HL-60 (cell line): ENCODE results near the gene TMCO4.

Source experiments
- DNase-seq, 2 experiments: peaks; one replicate each; pipeline ENCODE4 v3.0.0-alpha.2; 2010 to 2020; ENCODE audit warnings: low read depth in 1 of 2, low spot score in 1 of 2
- H3K27ac ChIP-seq: fragments of 250-450 bp; sonication (Bioruptor Pico); replicated peaks from 2 replicates; pipeline ENCODE4 v1.5.1; 2020; ENCODE audit warnings: mild to moderate bottlenecking, moderate library complexity
- H3K27me3 ChIP-seq: fragments of 250-450 bp; sonication (Bioruptor Pico); 2 replicates; pipeline ENCODE4 v1.5.1; 2021; ENCODE audit warnings: mild to moderate bottlenecking, moderate library complexity; ENCODE audit not compliant: insufficient read depth, poor library complexity, severe bottlenecking
- H3K4me3 ChIP-seq: replicated peaks from 2 replicates; pipeline ENCODE4 v1.5.1; 2011; ENCODE audit warnings: mild to moderate bottlenecking, control low read depth, low read length; ENCODE audit not compliant: insufficient read depth
- CTCF ChIP-seq: IDR thresholded peaks from one replicate; pipeline ENCODE4 v1.5.1; 2011; ENCODE audit warnings: low read length, control low read depth, inconsistent platforms; ENCODE audit not compliant: insufficient read depth
- GABPA ChIP-seq: IDR thresholded peaks from 2 replicates; pipeline ENCODE4 v1.6.1; 2012; ENCODE audit warnings: low read depth
- POLR2AphosphoS5 ChIP-seq: IDR thresholded peaks from 2 replicates; pipeline ENCODE4 v1.6.1; 2012; ENCODE audit warnings: low read depth
- REST ChIP-seq: IDR thresholded peaks from 2 replicates; pipeline ENCODE4 v1.6.1; 2012; ENCODE audit warnings: low read depth; ENCODE audit not compliant: insufficient replicate concordance
- SPI1 ChIP-seq: IDR thresholded peaks from 2 replicates; pipeline ENCODE4 v1.6.1; 2012; ENCODE audit warnings: low read depth, mild to moderate bottlenecking, borderline replicate concordance

Gene TMCO4

GRCh38 chr1:19844731-19845495, 45.2 kb upstream of the TMCO4 start:
- Histone ChIP-seq H3K27me3 (peaks cover 2% of the 10 kb centered on the region), H3K4me3 (no peak overlapping the region), H3K27ac (no peak overlapping the region)
- no peak for TF ChIP-seq SPI1
- DNase-seq = no peak

- H3K27me3 ChIP-seq = no peaks in the 10 kb centered on the region
- no peak for DNase-seq
- TF ChIP-seq POLR2AphosphoS5 (no peak), SPI1 (no peak), GABPA (no peak), CTCF (no peak), REST (no peak)
- no peak overlapping the region for H3K4me3 ChIP-seq
- H3K27ac ChIP-seq = no peak overlapping the region
These were observed 40.5 kb upstream of the TMCO4 start for GRCh38 chr1:19840228-19840627.

GRCh38 chr1:19837866-19838265, 38.1 kb upstream of the TMCO4 start:
- Histone ChIP-seq H3K27ac (no peak overlapping the region), H3K4me3 (no peak overlapping the region), H3K27me3 (no peaks in the 10 kb centered on the region)
- no peak for TF ChIP-seq CTCF
- no peak for TF ChIP-seq REST
- no peak for TF ChIP-seq POLR2AphosphoS5
- no peak for TF ChIP-seq GABPA
- no peak for TF ChIP-seq SPI1
- DNase-seq = no peak

GRCh38 chr1:19835578-19835977, 35.9 kb upstream of the TMCO4 start:
- DNase-seq = no peak
- TF ChIP-seq GABPA (no peak), REST (no peak), SPI1 (no peak), CTCF (no peak)
- no peak overlapping the region for H3K4me3 ChIP-seq
- no peak overlapping the region for H3K27ac ChIP-seq
- no peaks in the 10 kb centered on the region for H3K27me3 ChIP-seq
